GM23338 (cell line): ENCODE results near the gene CPB1. TPM values are rescaled to one million over a fixed set of nuclear protein-coding genes. Genes with fewer than 3 reads are reported as not detected.

ENCODE experiments used
- ATAC-seq: fragments of 200-7000 bp; cut with Tn5 transposase; 3 replicates; pipeline ENCODE4 v1.9.1; 2020
- DNase-seq: peaks from one replicate; pipeline ENCODE4 v3.0.0-alpha.2; 2015; ENCODE audit warnings: low spot score
- H2AFZ ChIP-seq: fragments of 200-600 bp; sonication (generic); 2 replicates; pipeline ENCODE4 v1.8.0; 2016; ENCODE audit warnings: antibody characterized with exemption, mild to moderate bottlenecking, moderate library complexity
- H3F3A ChIP-seq: fragments of 200-600 bp; sonication (generic); replicated peaks from 2 replicates; pipeline ENCODE4 v1.8.0; 2017; ENCODE audit warnings: antibody characterized with exemption, mixed run types, low read depth
- H3K27ac ChIP-seq: fragments of 200-600 bp; sonication (generic); 2 replicates; pipeline ENCODE4 v1.6.1; 2016; ENCODE audit warnings: low read depth
- H3K27me3 ChIP-seq: fragments of 200-600 bp; sonication (generic); 2 replicates; pipeline ENCODE4 v1.8.0; 2016; ENCODE audit warnings: mild to moderate bottlenecking, mixed run types, moderate library complexity; ENCODE audit not compliant: insufficient read depth
- H3K36me3 ChIP-seq: fragments of 200-600 bp; sonication (generic); 2 replicates; pipeline ENCODE4 v1.8.0; 2016; ENCODE audit warnings: mild to moderate bottlenecking; ENCODE audit not compliant: insufficient read depth
- H3K4me1 ChIP-seq: fragments of 200-600 bp; sonication (generic); 2 replicates; pipeline ENCODE4 v1.8.0; 2016; ENCODE audit warnings: mild to moderate bottlenecking, moderate library complexity; ENCODE audit not compliant: insufficient read depth
- H3K4me2 ChIP-seq: fragments of 200-600 bp; sonication (generic); 2 replicates; pipeline ENCODE4 v1.7.1; 2017; ENCODE audit warnings: mixed run types
- H3K4me3 ChIP-seq: fragments of 200-600 bp; sonication (generic); 2 replicates; pipeline ENCODE4 v1.6.1; 2016; ENCODE audit warnings: mixed run types
- H3K79me2 ChIP-seq: fragments of 200-600 bp; sonication (generic); replicated peaks from 2 replicates; pipeline ENCODE4 v1.8.0; 2017; ENCODE audit warnings: mild to moderate bottlenecking; ENCODE audit not compliant: insufficient read depth
- H3K9me2 ChIP-seq: fragments of 200-600 bp; sonication (generic); 2 replicates; pipeline ENCODE4 v1.8.0; 2017; ENCODE audit not compliant: insufficient read depth
- H4K20me1 ChIP-seq: fragments of 200-600 bp; sonication (generic); replicated peaks from 2 replicates; pipeline ENCODE4 v1.8.0; 2017; ENCODE audit warnings: mild to moderate bottlenecking; ENCODE audit not compliant: insufficient read depth
- H3K27ac Mint-ChIP-seq: 2 replicates; pipeline ENCODE4 v1.8.0; 2020; ENCODE audit warnings: inconsistent platforms, mild to moderate bottlenecking, moderate library complexity, mixed read lengths
- H3K27me3 Mint-ChIP-seq: 3 replicates; pipeline ENCODE4 v1.8.0; 2022; ENCODE audit warnings: low read depth, mild to moderate bottlenecking, moderate library complexity, mixed read lengths, inconsistent platforms; ENCODE audit not compliant: insufficient read depth, poor library complexity
- H3K36me3 Mint-ChIP-seq: 3 replicates; pipeline ENCODE4 v1.8.0; 2021; ENCODE audit warnings: low read depth, mild to moderate bottlenecking, inconsistent platforms, moderate library complexity, mixed read lengths
- H3K4me1 Mint-ChIP-seq: 3 replicates; pipeline ENCODE4 v1.8.0; 2020; ENCODE audit warnings: mild to moderate bottlenecking, inconsistent platforms, mixed read lengths
- H3K4me3 Mint-ChIP-seq: 3 replicates; pipeline ENCODE4 v1.8.0; 2021; ENCODE audit warnings: moderate library complexity, mild to moderate bottlenecking, inconsistent platforms, mixed read lengths
- H3K9me3 Mint-ChIP-seq: 3 replicates; pipeline ENCODE4 v1.8.0; 2020; ENCODE audit warnings: moderate library complexity, mild to moderate bottlenecking, inconsistent platforms, mixed read lengths
- ETS1 ChIP-seq: IDR thresholded peaks from 2 replicates; pipeline ENCODE4 v1.6.1; 2016; ENCODE audit warnings: antibody characterized with exemption
- EZH2 ChIP-seq: fragments of 200-600 bp; sonication (generic); IDR thresholded peaks from one replicate; pipeline ENCODE4 v1.8.0; 2017; ENCODE audit warnings: antibody characterized with exemption, mild to moderate bottlenecking, low read depth; ENCODE audit not compliant: unreplicated experiment
- EZH2phosphoT487 ChIP-seq: fragments of 200-600 bp; sonication (generic); IDR thresholded peaks from one replicate; pipeline ENCODE4 v1.8.1; 2018; ENCODE audit warnings: antibody characterized with exemption; ENCODE audit not compliant: unreplicated experiment
- JUNB ChIP-seq: IDR thresholded peaks from one replicate; pipeline ENCODE4 v1.6.1; 2016; ENCODE audit warnings: antibody characterized with exemption; ENCODE audit not compliant: unreplicated experiment
- NANOG ChIP-seq: IDR thresholded peaks from 2 replicates; pipeline ENCODE4 v1.6.1; 2016; ENCODE audit warnings: antibody characterized with exemption, borderline replicate concordance
- POLR2AphosphoS5 ChIP-seq: IDR thresholded peaks from 2 replicates; pipeline ENCODE4 v1.6.1; 2016; ENCODE audit warnings: antibody characterized with exemption, low read depth
- STAT1 ChIP-seq: IDR thresholded peaks from one replicate; pipeline ENCODE4 v1.6.1; 2016; ENCODE audit warnings: antibody characterized with exemption; ENCODE audit not compliant: unreplicated experiment
- ZNF114 ChIP-seq: fragments of 250-450 bp; sonication (Bioruptor Pico); IDR thresholded peaks from 2 replicates; pipeline ENCODE4 v1.5.0; 2020; ENCODE audit warnings: mild to moderate bottlenecking, moderate library complexity
- ZNF331 ChIP-seq: fragments of 250-450 bp; sonication (Bioruptor Pico); IDR thresholded peaks from 2 replicates; pipeline ENCODE4 v1.5.0; 2020; ENCODE audit warnings: low read depth, mild to moderate bottlenecking, moderate library complexity
- ZNF462 ChIP-seq: fragments of 250-450 bp; sonication (Bioruptor Pico); IDR thresholded peaks from 2 replicates; pipeline ENCODE4 v1.5.0; 2020; ENCODE audit warnings: mild to moderate bottlenecking, moderate library complexity
- polyA plus RNA-seq: library from polyadenylated mRNA; unstranded; fragments of >200 nt; fragmentation: Nextera tagmentation; extraction: Ambion mirVana; gene quantifications from 2 replicates; pipeline ENCODE4 v1.2.1, GENCODE V29; 2016
- total RNA-seq: library from RNA; depleted of rRNA; stranded (reverse); fragments of >200 nt; shearing (Covaris generic); gene quantifications from 2 replicates; pipeline ENCODE4 v1.2.3, GENCODE V29; 2014
- TF ChIP-seq, protein P1 (sequence below), 2 experiments: fragments of 200-600 bp in 1 of 2; sonication (generic) in 1 of 2; conservative IDR thresholded peaks; 2 replicates each; pipeline versions ENCODE4 v1.5.1 to v1.6.1; 2016 to 2017; ENCODE audit warnings: antibody characterized with exemption in 2 of 2, low read depth in 2 of 2, mild to moderate bottlenecking in 2 of 2, moderate library complexity in 1 of 2

CPB1 gene
- total and polyA plus RNA-seq, 2 experiments from 2014 or later: not detected

DNA sequence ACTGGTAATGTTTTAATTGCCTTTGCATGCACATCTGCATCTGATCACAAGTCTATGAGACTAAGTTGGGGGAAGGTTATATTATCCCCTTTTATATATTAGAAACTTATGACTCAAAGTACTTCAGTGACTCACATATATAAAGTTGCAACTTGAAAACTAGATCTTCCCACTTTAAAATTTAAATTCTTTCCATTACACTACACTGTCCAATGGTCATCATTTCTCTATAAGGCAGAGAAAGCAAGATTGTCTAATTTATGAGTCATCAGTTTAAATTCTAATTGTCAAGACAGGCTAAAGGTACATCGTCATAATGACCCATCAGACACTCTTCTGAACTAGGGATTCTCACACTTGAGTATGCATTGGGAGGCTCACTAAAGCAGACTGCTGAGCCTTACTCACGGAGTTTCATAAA lies 75.4 kb downstream of the CPB1 start (continued):
- TF ChIP-seq ZNF462: no peak
- TF ChIP-seq JUNB: no peak
- TF ChIP-seq ZNF114 (CRISPR knock-in tag): no peak
- no peak for TF ChIP-seq EZH2
- TF ChIP-seq POLR2AphosphoS5: no peak
- TF ChIP-seq NANOG: no peak
- no peak for TF ChIP-seq ETS1
- TF ChIP-seq EZH2phosphoT487: no peak

DNA sequence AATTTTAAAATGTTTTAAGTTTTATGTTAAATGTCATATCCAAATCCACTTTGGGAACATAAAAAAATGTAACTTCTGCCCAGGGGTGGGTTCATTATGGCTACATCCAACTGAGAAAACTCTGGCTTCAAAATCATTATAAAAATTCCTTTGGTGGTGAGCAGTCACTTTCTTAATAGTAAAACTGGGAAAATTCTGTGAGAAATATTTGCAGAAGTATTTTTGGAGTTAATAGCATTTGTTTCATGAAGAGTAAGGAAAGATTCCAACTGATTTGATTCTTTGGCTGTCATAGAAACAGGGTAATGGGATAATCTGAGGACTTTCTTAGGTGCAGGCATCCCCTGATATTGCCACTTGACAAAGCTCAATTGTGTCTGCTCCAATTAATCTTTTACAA lies 76.3 kb downstream of the CPB1 start:
- H3K27me3 ChIP-seq: no peaks in the 10 kb centered on the region
- H3K9me2 ChIP-seq: no peaks in the 10 kb centered on the region
- H3F3A ChIP-seq: no peaks in the 10 kb centered on the region
- no peaks in the 10 kb centered on the region for H3K36me3 Mint-ChIP-seq
- DNase-seq (no peak), ATAC-seq (no peak)
- no peaks in the 10 kb centered on the region for H3K79me2 ChIP-seq
- no peak overlapping the region for H3K4me3 Mint-ChIP-seq
- H3K4me3 ChIP-seq: no peak overlapping the region
- H3K27me3 Mint-ChIP-seq: no peaks in the 10 kb centered on the region
- H3K4me1 Mint-ChIP-seq: no peaks in the 10 kb centered on the region
- no peaks in the 10 kb centered on the region for H3K36me3 ChIP-seq
- no peak overlapping the region for H3K27ac Mint-ChIP-seq
- H3K9me3 Mint-ChIP-seq: no peaks in the 10 kb centered on the region
- no peaks in the 10 kb centered on the region for H3K4me1 ChIP-seq
- H3K27ac ChIP-seq: no peak overlapping the region
- no peaks in the 10 kb centered on the region for H4K20me1 ChIP-seq
- no peak overlapping the region for H3K4me2 ChIP-seq
- peak overlapping the region; percentile 54; the same call in 1 of the 2 replicates for H2AFZ ChIP-seq
- TF ChIP-seq, protein P1, sequence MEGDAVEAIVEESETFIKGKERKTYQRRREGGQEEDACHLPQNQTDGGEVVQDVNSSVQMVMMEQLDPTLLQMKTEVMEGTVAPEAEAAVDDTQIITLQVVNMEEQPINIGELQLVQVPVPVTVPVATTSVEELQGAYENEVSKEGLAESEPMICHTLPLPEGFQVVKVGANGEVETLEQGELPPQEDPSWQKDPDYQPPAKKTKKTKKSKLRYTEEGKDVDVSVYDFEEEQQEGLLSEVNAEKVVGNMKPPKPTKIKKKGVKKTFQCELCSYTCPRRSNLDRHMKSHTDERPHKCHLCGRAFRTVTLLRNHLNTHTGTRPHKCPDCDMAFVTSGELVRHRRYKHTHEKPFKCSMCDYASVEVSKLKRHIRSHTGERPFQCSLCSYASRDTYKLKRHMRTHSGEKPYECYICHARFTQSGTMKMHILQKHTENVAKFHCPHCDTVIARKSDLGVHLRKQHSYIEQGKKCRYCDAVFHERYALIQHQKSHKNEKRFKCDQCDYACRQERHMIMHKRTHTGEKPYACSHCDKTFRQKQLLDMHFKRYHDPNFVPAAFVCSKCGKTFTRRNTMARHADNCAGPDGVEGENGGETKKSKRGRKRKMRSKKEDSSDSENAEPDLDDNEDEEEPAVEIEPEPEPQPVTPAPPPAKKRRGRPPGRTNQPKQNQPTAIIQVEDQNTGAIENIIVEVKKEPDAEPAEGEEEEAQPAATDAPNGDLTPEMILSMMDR (conservative IDR thresholded peaks at IDR 0.05; ENCODE audit: low read depth in 2 of 2): no peak
- TF ChIP-seq EZH2phosphoT487 (no peak), STAT1 (no peak), ZNF114 (CRISPR knock-in tag) (no peak), JUNB (no peak), ZNF331 (CRISPR knock-in tag) (no peak), POLR2AphosphoS5 (no peak), ETS1 (no peak), EZH2 (no peak)
